Liver (tissue), 9 donors: ENCODE measurements around the gene ERBB4. TPM values are rescaled to one million over a fixed set of nuclear protein-coding genes. Genes with fewer than 3 reads are reported as not detected.

Source experiments
- DNase-seq: peaks from one replicate; pipeline ENCODE4 v3.0.0-alpha.2; 2017; ENCODE audit warnings: low spot score
- H3K27ac ChIP-seq, 2 donors: one replicate each; pipeline ENCODE4 v1.7.0; 2013; ENCODE audit warnings: inconsistent platforms in 2 of 2, low read length in 2 of 2, control low read depth in 1 of 2, low read depth in 1 of 2, mild to moderate bottlenecking in 1 of 2
- H3K27me3 ChIP-seq, 4 donors: one replicate each; pipeline versions ENCODE4 v1.6.1 to v1.7.0; 2013; ENCODE audit warnings: low read length in 3 of 4, inconsistent platforms in 1 of 4, mild to moderate bottlenecking in 1 of 4, moderate library complexity in 1 of 4; ENCODE audit not compliant: control insufficient read depth in 4 of 4, insufficient read depth in 4 of 4
- H3K36me3 ChIP-seq, 4 donors: one replicate each; pipeline versions ENCODE4 v1.6.1 to v1.7.0; 2013; ENCODE audit warnings: low read length in 3 of 4, mild to moderate bottlenecking in 3 of 4, low read depth in 1 of 4, moderate library complexity in 1 of 4; ENCODE audit not compliant: control insufficient read depth in 4 of 4, insufficient read depth in 3 of 4
- H3K4me1 ChIP-seq, 4 donors: one replicate each; pipeline versions ENCODE4 v1.6.1 to v1.7.0; 2013; ENCODE audit warnings: low read length in 3 of 4, mild to moderate bottlenecking in 3 of 4, moderate library complexity in 1 of 4; ENCODE audit not compliant: control insufficient read depth in 4 of 4, insufficient read depth in 4 of 4
- H3K4me3 ChIP-seq, 3 donors: one replicate each; pipeline versions ENCODE4 v1.6.1 to v1.7.0; 2013; ENCODE audit warnings: low read length in 3 of 3, control low read depth in 1 of 3, low read depth in 1 of 3, mild to moderate bottlenecking in 1 of 3
- H3K9ac ChIP-seq, 2 donors: one replicate each; pipeline ENCODE4 v1.7.0; 2013; ENCODE audit warnings: low read length in 2 of 2, mild to moderate bottlenecking in 2 of 2, moderate library complexity in 2 of 2, control low read depth in 1 of 2, low read depth in 1 of 2
- H3K9me3 ChIP-seq, 4 donors: one replicate each; pipeline versions ENCODE4 v1.6.1 to v1.7.0; 2013; ENCODE audit warnings: low read length in 3 of 4; ENCODE audit not compliant: control insufficient read depth in 4 of 4
- ATF3 ChIP-seq: IDR thresholded peaks from 2 replicates; pipeline ENCODE4 v1.6.1; 2016; ENCODE audit warnings: antibody characterized with exemption
- EGR1 ChIP-seq, 2 donors: IDR thresholded peaks; 2 replicates each; pipeline ENCODE4 v1.6.1; 2016 to 2018; ENCODE audit warnings: antibody characterized with exemption in 2 of 2, low read depth in 2 of 2
- FOXA1 ChIP-seq: IDR thresholded peaks from 2 replicates; pipeline ENCODE4 v1.6.1; 2016; ENCODE audit warnings: antibody characterized with exemption
- FOXA2 ChIP-seq: IDR thresholded peaks from 2 replicates; pipeline ENCODE4 v1.6.1; 2016; ENCODE audit warnings: antibody characterized with exemption
- GABPA ChIP-seq, 2 donors: IDR thresholded peaks in 1 of 2; conservative IDR thresholded peaks in 1 of 2; 2 replicates each; pipeline ENCODE4 v1.6.1; 2016; ENCODE audit warnings: antibody characterized with exemption in 2 of 2, mild to moderate bottlenecking in 1 of 2, moderate library complexity in 1 of 2
- HNF4A ChIP-seq, 2 donors: conservative IDR thresholded peaks; 2 replicates each; pipeline ENCODE4 v1.6.1; 2016; ENCODE audit warnings: antibody characterized with exemption in 2 of 2, mild to moderate bottlenecking in 2 of 2
- HNF4G ChIP-seq: IDR thresholded peaks from 2 replicates; pipeline ENCODE4 v1.6.1; 2016; ENCODE audit warnings: antibody characterized with exemption
- JUND ChIP-seq, 2 donors: IDR thresholded peaks; 2 replicates each; pipeline ENCODE4 v1.6.1; 2016; ENCODE audit warnings: antibody characterized with exemption in 2 of 2
- NR2F2 ChIP-seq: IDR thresholded peaks from 2 replicates; pipeline ENCODE4 v1.6.1; 2016; ENCODE audit warnings: antibody characterized with exemption
- RAD21 ChIP-seq, 2 donors: IDR thresholded peaks; 2 replicates each; pipeline ENCODE4 v1.6.1; 2016; ENCODE audit warnings: antibody characterized with exemption in 2 of 2, mild to moderate bottlenecking in 2 of 2
- RXRA ChIP-seq, 2 donors: IDR thresholded peaks; 2 replicates each; pipeline ENCODE4 v1.6.1; 2017 to 2018; ENCODE audit warnings: antibody characterized with exemption in 2 of 2, mild to moderate bottlenecking in 1 of 2
- SP1 ChIP-seq: IDR thresholded peaks from 2 replicates; pipeline ENCODE4 v1.6.1; 2018; ENCODE audit warnings: antibody characterized with exemption, mild to moderate bottlenecking
- TAF1 ChIP-seq: conservative IDR thresholded peaks from 2 replicates; pipeline ENCODE4 v1.6.1; 2016; ENCODE audit warnings: antibody characterized with exemption, mild to moderate bottlenecking
- YY1 ChIP-seq: IDR thresholded peaks from 2 replicates; pipeline ENCODE4 v1.6.1; 2016; ENCODE audit warnings: antibody characterized with exemption, mild to moderate bottlenecking
- ZBTB33 ChIP-seq: IDR thresholded peaks from 2 replicates; pipeline ENCODE4 v1.6.1; 2016; ENCODE audit warnings: antibody characterized with exemption
- WGBS: extraction: QIAGEN DNeasy Blood & Tissue Kit; methylation state at CpG from one replicate; pipeline ENCODE4 v1.1.7; 2013; 5-methylcytosine and 5-hydroxymethylcytosine counted together
- polyA plus RNA-seq, 2 donors: library from polyadenylated mRNA; stranded (reverse) in 1 of 2; unstranded in 1 of 2; fragments of 200-250 nt in 1 of 2; fragments of >200 nt in 1 of 2; fragmentation: Nextera tagmentation in 1 of 2; extraction: Ambion mirVana in 1 of 2; gene quantifications; one replicate each; pipeline versions ENCODE4 v1.2.1 to v1.2.3, GENCODE V29; 2013 to 2015
- total RNA-seq, 2 donors: library from RNA; depleted of rRNA; stranded (reverse); fragments of >200 nt; gene quantifications; one replicate each; pipeline ENCODE4 v1.2.3, GENCODE V29; 2014
- TF ChIP-seq, protein P1 (sequence below): fragments of 150-350 bp; IDR thresholded peaks from 2 replicates; pipeline ENCODE4 v1.5.1; 2017; ENCODE audit warnings: improper control_type of control experiment, low read depth, low read length; ENCODE audit not compliant: missing input control
- TF ChIP-seq, protein P2 (sequence below): IDR thresholded peaks from 2 replicates; pipeline ENCODE4 v1.6.1; 2016; ENCODE audit warnings: antibody characterized with exemption
- TF ChIP-seq, protein P3 (sequence below): IDR thresholded peaks from 2 replicates; pipeline ENCODE4 v1.6.1; 2016; ENCODE audit warnings: antibody characterized with exemption, mild to moderate bottlenecking
- donor health status: healthy.
- donor health status: healthy.
- donor health status: healthy.
- donor health status: healthy.
- donor health status: healthy.

The ERBB4 gene
- total and polyA plus RNA-seq, 4 donors = 0.03 to 0.42 TPM; not detected in 2

GRCh38 chr2:212311807-212312404 is 226.7 kb downstream of the ERBB4 start:
- H3K27ac ChIP-seq = no peak overlapping the region
- 67% methylated on average over 3 of the region's 3 CpGs for WGBS
- H3K9ac ChIP-seq = no peak overlapping the region
- H3K4me1 ChIP-seq = no peaks in the 10 kb centered on the region
- TF ChIP-seq HNF4G = no peak
- TF ChIP-seq JUND (IDR thresholded peaks at IDR 0.05) = no peak
- no peak for TF ChIP-seq RXRA (IDR thresholded peaks at IDR 0.05)
- TF ChIP-seq ATF3 = no peak
- no peak for TF ChIP-seq ZBTB33
- TF ChIP-seq GABPA (IDR thresholded peaks at IDR 0.05 in 1 of 2, conservative IDR thresholded peaks at IDR 0.05 in 1 of 2) = no peak
- no peak for TF ChIP-seq FOXA1
- TF ChIP-seq, protein P1, sequence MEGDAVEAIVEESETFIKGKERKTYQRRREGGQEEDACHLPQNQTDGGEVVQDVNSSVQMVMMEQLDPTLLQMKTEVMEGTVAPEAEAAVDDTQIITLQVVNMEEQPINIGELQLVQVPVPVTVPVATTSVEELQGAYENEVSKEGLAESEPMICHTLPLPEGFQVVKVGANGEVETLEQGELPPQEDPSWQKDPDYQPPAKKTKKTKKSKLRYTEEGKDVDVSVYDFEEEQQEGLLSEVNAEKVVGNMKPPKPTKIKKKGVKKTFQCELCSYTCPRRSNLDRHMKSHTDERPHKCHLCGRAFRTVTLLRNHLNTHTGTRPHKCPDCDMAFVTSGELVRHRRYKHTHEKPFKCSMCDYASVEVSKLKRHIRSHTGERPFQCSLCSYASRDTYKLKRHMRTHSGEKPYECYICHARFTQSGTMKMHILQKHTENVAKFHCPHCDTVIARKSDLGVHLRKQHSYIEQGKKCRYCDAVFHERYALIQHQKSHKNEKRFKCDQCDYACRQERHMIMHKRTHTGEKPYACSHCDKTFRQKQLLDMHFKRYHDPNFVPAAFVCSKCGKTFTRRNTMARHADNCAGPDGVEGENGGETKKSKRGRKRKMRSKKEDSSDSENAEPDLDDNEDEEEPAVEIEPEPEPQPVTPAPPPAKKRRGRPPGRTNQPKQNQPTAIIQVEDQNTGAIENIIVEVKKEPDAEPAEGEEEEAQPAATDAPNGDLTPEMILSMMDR = no peak
- TF ChIP-seq RAD21 (IDR thresholded peaks at IDR 0.05) = no peak
- no peak for TF ChIP-seq EGR1 (IDR thresholded peaks at IDR 0.05; ENCODE audit: low read depth in 2 of 2)
- no peak for TF ChIP-seq TAF1
- TF ChIP-seq YY1 = no peak
- TF ChIP-seq, protein P2, sequence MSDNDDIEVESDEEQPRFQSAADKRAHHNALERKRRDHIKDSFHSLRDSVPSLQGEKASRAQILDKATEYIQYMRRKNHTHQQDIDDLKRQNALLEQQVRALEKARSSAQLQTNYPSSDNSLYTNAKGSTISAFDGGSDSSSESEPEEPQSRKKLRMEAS = no peak
- TF ChIP-seq NR2F2 = no peak
- no peak overlapping the region for H3K4me3 ChIP-seq
- no peaks in the 10 kb centered on the region for H3K36me3 ChIP-seq
- H3K9me3 ChIP-seq = no peaks in the 10 kb centered on the region
- no peaks in the 10 kb centered on the region for H3K27me3 ChIP-seq
- no peak for DNase-seq

GRCh38 chr2:212299943-212300342 is 238.7 kb downstream of the ERBB4 start:
- H3K36me3 ChIP-seq = no peaks in the 10 kb centered on the region
- H3K4me1 ChIP-seq = no peaks in the 10 kb centered on the region
- no peak overlapping the region for H3K27ac ChIP-seq
- H3K9ac ChIP-seq = no peak overlapping the region
- H3K27me3 ChIP-seq = no peaks in the 10 kb centered on the region
- TF ChIP-seq HNF4A (conservative IDR thresholded peaks at IDR 0.05) (no peak), JUND (IDR thresholded peaks at IDR 0.05) (no peak), HNF4G (no peak), NR2F2 (no peak), RAD21 (IDR thresholded peaks at IDR 0.05) (no peak), TAF1 (no peak), FOXA2 (no peak), SP1 (no peak), EGR1 (IDR thresholded peaks at IDR 0.05; ENCODE audit: low read depth in 2 of 2) (no peak), RXRA (IDR thresholded peaks at IDR 0.05) (no peak), GABPA (IDR thresholded peaks at IDR 0.05 in 1 of 2, conservative IDR thresholded peaks at IDR 0.05 in 1 of 2) (no peak), YY1 (no peak), FOXA1 (no peak)
- TF ChIP-seq, protein P2 = no peak
- TF ChIP-seq, protein P3, sequence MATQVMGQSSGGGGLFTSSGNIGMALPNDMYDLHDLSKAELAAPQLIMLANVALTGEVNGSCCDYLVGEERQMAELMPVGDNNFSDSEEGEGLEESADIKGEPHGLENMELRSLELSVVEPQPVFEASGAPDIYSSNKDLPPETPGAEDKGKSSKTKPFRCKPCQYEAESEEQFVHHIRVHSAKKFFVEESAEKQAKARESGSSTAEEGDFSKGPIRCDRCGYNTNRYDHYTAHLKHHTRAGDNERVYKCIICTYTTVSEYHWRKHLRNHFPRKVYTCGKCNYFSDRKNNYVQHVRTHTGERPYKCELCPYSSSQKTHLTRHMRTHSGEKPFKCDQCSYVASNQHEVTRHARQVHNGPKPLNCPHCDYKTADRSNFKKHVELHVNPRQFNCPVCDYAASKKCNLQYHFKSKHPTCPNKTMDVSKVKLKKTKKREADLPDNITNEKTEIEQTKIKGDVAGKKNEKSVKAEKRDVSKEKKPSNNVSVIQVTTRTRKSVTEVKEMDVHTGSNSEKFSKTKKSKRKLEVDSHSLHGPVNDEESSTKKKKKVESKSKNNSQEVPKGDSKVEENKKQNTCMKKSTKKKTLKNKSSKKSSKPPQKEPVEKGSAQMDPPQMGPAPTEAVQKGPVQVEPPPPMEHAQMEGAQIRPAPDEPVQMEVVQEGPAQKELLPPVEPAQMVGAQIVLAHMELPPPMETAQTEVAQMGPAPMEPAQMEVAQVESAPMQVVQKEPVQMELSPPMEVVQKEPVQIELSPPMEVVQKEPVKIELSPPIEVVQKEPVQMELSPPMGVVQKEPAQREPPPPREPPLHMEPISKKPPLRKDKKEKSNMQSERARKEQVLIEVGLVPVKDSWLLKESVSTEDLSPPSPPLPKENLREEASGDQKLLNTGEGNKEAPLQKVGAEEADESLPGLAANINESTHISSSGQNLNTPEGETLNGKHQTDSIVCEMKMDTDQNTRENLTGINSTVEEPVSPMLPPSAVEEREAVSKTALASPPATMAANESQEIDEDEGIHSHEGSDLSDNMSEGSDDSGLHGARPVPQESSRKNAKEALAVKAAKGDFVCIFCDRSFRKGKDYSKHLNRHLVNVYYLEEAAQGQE = no peak
- TF ChIP-seq, protein P1 = no peak
- WGBS = 65% methylated on average over 2 of the region's 2 CpGs
- H3K4me3 ChIP-seq = no peak overlapping the region
- no peaks in the 10 kb centered on the region for H3K9me3 ChIP-seq
- no peak for DNase-seq
